Erythroblast (primary cell): Measurements from ENCODE around the gene MAP3K20.

ENCODE experiments used
- GATA1 ChIP-seq: IDR thresholded peaks from 2 replicates; pipeline ENCODE4 v1.6.1; 2011; ENCODE audit warnings: low read depth, mild to moderate bottlenecking, control low read depth, low read length, moderate library complexity
- POLR2A ChIP-seq: IDR thresholded peaks from 2 replicates; pipeline ENCODE4 v1.6.1; 2011; ENCODE audit warnings: mild to moderate bottlenecking, low read length

GRCh38 chr2:173026479-173026878 is 49.2 kb upstream of the MAP3K20 start:
- TF ChIP-seq POLR2A = no peak
- TF ChIP-seq GATA1 = no peak
